Colonic mucosa (tissue), 4 donors: ENCODE data around the gene PKNOX1. TPM values are rescaled to one million over a fixed set of nuclear protein-coding genes. Genes with fewer than 3 reads are reported as not detected.
"Not testable (repeated sequence)": the region's sequence is repeated elsewhere in the genome, so short reads cannot be mapped to it uniquely, and the experiment has no call there.

ENCODE experiments used
- DNase-seq: peaks from one replicate; pipeline ENCODE4 v3.0.0-alpha.2; 2020
- H3K27ac ChIP-seq: fragments of 200-600 bp; one replicate; pipeline ENCODE4 v1.8.0; 2021
- H3K27me3 ChIP-seq: fragments of 200-600 bp; one replicate; pipeline ENCODE4 v1.8.0; 2021
- H3K36me3 ChIP-seq: fragments of 200-600 bp; one replicate; pipeline ENCODE4 v1.8.0; 2021
- H3K4me1 ChIP-seq: fragments of 200-600 bp; one replicate; pipeline ENCODE4 v1.8.0; 2021; ENCODE audit warnings: mild to moderate bottlenecking
- H3K4me3 ChIP-seq: fragments of 200-600 bp; one replicate; pipeline ENCODE4 v1.8.0; 2021
- H3K9ac ChIP-seq, 2 donors: one replicate each; pipeline ENCODE4 v1.7.0; 2013; ENCODE audit warnings: control low read depth in 2 of 2, low read depth in 2 of 2, low read length in 2 of 2
- H3K9me3 ChIP-seq: fragments of 200-600 bp; one replicate; pipeline ENCODE4 v1.8.0; 2021
- CTCF ChIP-seq: fragments of 200-600 bp; IDR thresholded peaks from one replicate; pipeline ENCODE4 v1.8.0; 2022; ENCODE audit warnings: antibody characterized with exemption, mild to moderate bottlenecking
- intact Hi-C: fragments of 100-400 bp; cut with DNase I; formaldehyde crosslinking; loops from one replicate; pipeline ENCODE4 v1.14.1; 2022
- total RNA-seq, 2 donors: library from RNA; stranded (reverse); fragmentation: NEBNext Ultra II Directional in 1 of 2; extraction: Animal tissue kit (Norgen Biotek cat#: 25700) in 1 of 2; gene quantifications; one replicate each; pipeline ENCODE4 v1.2.1, GENCODE V29; 2021
- donor health status: healthy.
- donor health status: DM: no; HTN: no; CAD: no.
- donor health status: DM: no; HTN: no; CAD: no.

The PKNOX1 gene
- total RNA-seq, 2 donors from 2014 or later: 15.4 to 16.6 TPM

DNA sequence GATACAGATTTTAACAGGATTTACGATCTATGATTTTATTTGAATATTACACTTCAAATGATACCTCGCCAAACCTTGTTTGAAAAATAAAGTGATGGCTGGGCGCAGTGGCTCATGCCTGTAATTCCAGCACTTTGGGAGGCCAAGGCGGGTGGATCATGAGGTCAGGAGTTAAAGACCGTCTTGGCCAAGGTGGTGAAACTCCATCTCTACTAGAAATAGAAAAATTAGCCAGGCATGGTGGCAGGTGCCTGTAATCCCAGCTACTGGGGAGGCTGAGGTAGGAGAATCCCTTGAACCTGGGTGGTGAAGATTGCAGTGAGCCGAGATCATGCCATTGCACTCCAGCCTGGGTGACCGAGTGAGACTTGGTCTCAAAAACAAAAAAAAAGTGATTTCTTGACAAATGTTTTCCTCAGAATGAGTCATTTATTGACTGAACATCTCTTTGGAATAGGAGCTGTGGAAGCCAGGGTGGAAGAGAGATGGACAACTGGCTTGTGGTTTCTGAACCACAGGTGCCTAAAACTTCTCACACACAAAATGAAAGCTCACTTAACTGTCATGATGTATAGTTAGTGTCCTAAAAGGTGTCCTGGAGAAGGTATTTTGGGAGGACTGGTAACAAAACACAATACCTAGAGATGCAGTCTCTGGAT is 11.9 kb downstream of the PKNOX1 start:
- no peak for TF ChIP-seq CTCF
- no peak overlapping the region for H3K9ac ChIP-seq
- H3K27ac ChIP-seq: no peak overlapping the region
- intact Hi-C loops: no loop called here
- H3K36me3 ChIP-seq: no peaks in the 10 kb centered on the region
- no peak overlapping the region for H3K4me3 ChIP-seq
- H3K4me1 ChIP-seq: no peaks in the 10 kb centered on the region
- H3K27me3 ChIP-seq: no peaks in the 10 kb centered on the region
- no peaks in the 10 kb centered on the region for H3K9me3 ChIP-seq
- no peak for DNase-seq

- no peaks in the 10 kb centered on the region for H3K36me3 ChIP-seq
- no peak overlapping the region for H3K4me3 ChIP-seq
- DNase-seq: no peak
- no peaks in the 10 kb centered on the region for H3K9me3 ChIP-seq
- intact Hi-C loops: no loop called here
- no peaks in the 10 kb centered on the region for H3K27me3 ChIP-seq
- TF ChIP-seq CTCF: no peak
- no peaks in the 10 kb centered on the region for H3K4me1 ChIP-seq
- no peak overlapping the region for H3K27ac ChIP-seq
- H3K9ac ChIP-seq: no peak overlapping the region
Observed at GRCh38 chr21:42988236-42988965, 14.0 kb downstream of the PKNOX1 start.

DNA sequence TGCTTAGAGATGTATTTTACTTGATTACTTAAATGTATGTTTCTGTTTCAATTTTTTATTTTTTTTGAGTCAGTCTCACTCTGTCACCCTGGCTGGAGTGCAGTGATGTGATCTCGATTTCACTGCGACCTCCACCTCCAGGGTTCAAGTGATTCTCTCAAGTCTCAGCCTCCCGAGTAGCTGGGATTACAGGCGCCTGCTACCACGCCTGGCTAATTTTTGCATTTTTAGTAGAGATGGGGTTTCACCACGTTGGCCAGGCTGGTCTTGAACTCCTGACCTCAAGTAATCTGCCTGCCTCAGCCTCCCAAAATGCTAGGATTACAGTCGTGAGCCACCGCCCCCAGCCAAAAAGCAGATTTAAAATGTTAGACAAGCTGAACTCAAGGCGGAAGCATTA is 15.0 kb downstream of the PKNOX1 start:
- H3K9ac ChIP-seq, intact Hi-C loops, H3K4me1 ChIP-seq, H3K9me3 ChIP-seq, H3K27me3 ChIP-seq, DNase-seq, H3K4me3 ChIP-seq, H3K36me3 ChIP-seq, H3K27ac ChIP-seq: not testable (repeated sequence)

DNA sequence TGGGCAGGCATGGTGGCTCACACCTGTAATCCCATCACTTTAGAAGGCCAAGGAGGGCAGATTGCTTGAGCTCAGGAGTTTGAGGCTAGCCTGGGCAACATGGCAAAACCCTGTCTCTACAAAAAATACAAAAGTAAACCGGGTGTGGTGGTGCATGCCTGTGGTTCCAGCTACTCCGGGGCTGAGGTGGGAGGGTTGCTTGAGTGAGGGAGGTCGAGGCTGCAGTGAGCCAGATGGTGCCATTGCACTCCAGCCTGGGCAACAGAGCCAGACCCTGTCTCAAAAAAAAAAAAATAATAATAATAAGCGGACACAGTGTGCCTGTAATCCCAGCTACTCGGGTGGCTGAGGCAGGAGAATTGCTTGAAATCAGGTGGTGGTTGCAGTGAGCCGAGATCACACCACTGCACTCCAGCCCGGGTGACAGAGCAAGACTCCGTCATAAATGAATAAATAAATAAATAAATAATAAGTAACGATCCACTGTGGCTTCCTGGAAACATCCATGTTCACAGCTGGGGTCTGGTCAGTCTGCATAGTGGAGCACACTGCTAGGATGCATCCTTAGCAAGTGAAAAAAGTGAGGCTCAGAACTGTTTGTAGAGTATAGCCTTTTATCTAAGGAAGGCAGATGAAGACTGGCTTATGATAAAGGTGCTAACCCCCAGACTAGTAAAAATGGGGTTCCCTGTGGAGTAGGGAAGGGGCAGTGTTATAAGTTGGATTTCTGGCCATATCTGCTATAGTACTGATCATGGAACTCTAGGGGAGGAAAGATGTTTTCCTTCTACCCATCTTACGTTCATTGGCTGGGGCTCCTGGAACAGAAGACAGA is 15.7 kb downstream of the PKNOX1 start:
- no peak for DNase-seq
- H3K4me1 ChIP-seq: no peaks in the 10 kb centered on the region
- no peaks in the 10 kb centered on the region for H3K9me3 ChIP-seq
- no peak overlapping the region for H3K9ac ChIP-seq
- H3K36me3 ChIP-seq: no peaks in the 10 kb centered on the region
- no peaks in the 10 kb centered on the region for H3K27me3 ChIP-seq
- no peak overlapping the region for H3K27ac ChIP-seq
- intact Hi-C loops: no loop called here
- H3K4me3 ChIP-seq: no peak overlapping the region
- TF ChIP-seq CTCF: no peak

GRCh38 chr21:42991992-42992740 is 17.8 kb downstream of the PKNOX1 start:
- H3K27me3 ChIP-seq: no peaks in the 10 kb centered on the region
- DNase-seq: peak; percentile 37
- intact Hi-C loops: no loop called here
- no peak overlapping the region for H3K27ac ChIP-seq
- no peak overlapping the region for H3K4me3 ChIP-seq
- H3K4me1 ChIP-seq: no peaks in the 10 kb centered on the region
- peak overlapping the region in 1 of 2 donors; percentile 30 for H3K9ac ChIP-seq
- TF ChIP-seq CTCF: no peak
- H3K9me3 ChIP-seq: no peaks in the 10 kb centered on the region
- H3K36me3 ChIP-seq: no peaks in the 10 kb centered on the region
